CD4-positive, CD25-positive, alpha-beta regulatory T cell (primary cell): ENCODE data around the gene LHX4. TPM values are rescaled to one million over a fixed set of nuclear protein-coding genes. Genes with fewer than 3 reads are reported as not detected.

Source experiments
- ATAC-seq, 2 donors: fragments of 150-1000 bp; cut with Tn5 transposase; one replicate each; pipeline ENCODE4 v1.10.0; 2021; ENCODE audit warnings: low read depth in 2 of 2, moderate number of reproducible peaks in 2 of 2, moderate library complexity in 1 of 2
- DNase-seq, 3 donors: peaks; one replicate each; pipeline versions ENCODE4 v3.0.0 to v3.0.0-alpha.2; 2012 to 2022; ENCODE audit warnings: mixed read lengths in 1 of 3
- H3K27ac ChIP-seq: one replicate; pipeline ENCODE4 v1.7.0; 2013; ENCODE audit warnings: mild to moderate bottlenecking, low read length; ENCODE audit not compliant: insufficient read depth, poor library complexity, severe bottlenecking
- H3K27me3 ChIP-seq: one replicate; pipeline ENCODE4 v1.7.0; 2013; ENCODE audit warnings: low read length; ENCODE audit not compliant: control insufficient read depth, insufficient read depth
- H3K36me3 ChIP-seq: one replicate; pipeline ENCODE4 v1.7.0; 2013; ENCODE audit warnings: mild to moderate bottlenecking, low read length, moderate library complexity; ENCODE audit not compliant: control insufficient read depth, insufficient read depth
- H3K4me1 ChIP-seq: 2 replicates; pipeline ENCODE4 v1.7.0; 2013; ENCODE audit warnings: mild to moderate bottlenecking, low read length; ENCODE audit not compliant: insufficient read depth, control insufficient read depth, poor library complexity, severe bottlenecking
- H3K4me3 ChIP-seq: one replicate; pipeline ENCODE4 v1.7.0; 2013; ENCODE audit warnings: low read depth, mild to moderate bottlenecking, low read length, moderate library complexity
- H3K9me3 ChIP-seq, 2 experiments: 1 replicate in 1 of 2; 2 replicates in 1 of 2; pipeline ENCODE4 v1.7.0; 2013; ENCODE audit warnings: low read length in 2 of 2, mild to moderate bottlenecking in 1 of 2, moderate library complexity in 1 of 2; ENCODE audit not compliant: control insufficient read depth in 2 of 2
- H3K27ac Mint-ChIP-seq, 3 donors: one replicate each; pipeline ENCODE4 v1.8.0; 2020 to 2022; ENCODE audit warnings: mild to moderate bottlenecking in 3 of 3, mixed read lengths in 3 of 3, moderate library complexity in 2 of 3
- H3K27me3 Mint-ChIP-seq: one replicate; pipeline ENCODE4 v1.8.0; 2022; ENCODE audit warnings: mild to moderate bottlenecking, mixed read lengths
- H3K36me3 Mint-ChIP-seq: one replicate; pipeline ENCODE4 v1.8.0; 2020; ENCODE audit warnings: mixed read lengths
- H3K4me1 Mint-ChIP-seq, 4 donors: one replicate each; pipeline ENCODE4 v1.8.0; 2020 to 2022; ENCODE audit warnings: mixed read lengths in 4 of 4, mild to moderate bottlenecking in 1 of 4
- H3K4me3 Mint-ChIP-seq, 4 donors: one replicate each; pipeline ENCODE4 v1.8.0; 2020 to 2022; ENCODE audit warnings: mild to moderate bottlenecking in 4 of 4, mixed read lengths in 4 of 4, moderate library complexity in 3 of 4
- H3K9me3 Mint-ChIP-seq, 7 donors: one replicate each; pipeline ENCODE4 v1.8.0; 2020 to 2022; ENCODE audit warnings: mixed read lengths in 7 of 7, mild to moderate bottlenecking in 3 of 7, moderate library complexity in 2 of 7
- polyA plus RNA-seq, 4 donors: library from polyadenylated mRNA; unstranded; fragments of 300-500 nt; fragmentation: Illumina TruSeq; gene quantifications; one replicate each; pipeline ENCODE4 v1.2.3, GENCODE V29; 2021
- total RNA-seq: library from RNA; stranded (reverse); gene quantifications from one replicate; pipeline ENCODE4 v1.2.3, GENCODE V29; 2022

Gene LHX4
- total and polyA plus RNA-seq, 5 donors from 2014 or later = 0.17 to 0.32 (median 0.28) TPM; not detected in 1

DNA sequence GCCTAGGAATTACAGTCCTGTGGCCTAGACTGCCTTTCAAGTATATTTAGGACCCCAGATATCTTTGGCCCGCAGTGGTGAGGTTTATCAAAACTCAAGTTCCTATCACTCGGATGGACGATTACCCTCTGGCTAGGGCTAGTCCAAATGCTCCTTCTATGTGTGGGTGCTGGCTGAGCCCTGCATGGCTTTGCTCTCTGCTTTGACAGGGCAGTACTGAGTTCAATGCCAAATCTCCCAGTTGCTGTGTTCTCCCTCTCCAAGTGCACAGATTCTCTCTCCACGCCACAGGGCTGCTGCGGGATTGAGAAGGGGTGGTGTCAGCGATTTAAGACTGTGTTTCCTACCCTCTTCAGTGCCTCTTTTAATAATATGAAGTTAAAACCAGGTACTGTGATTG is 97.0 kb downstream of the LHX4 start:
- Mint-ChIP-seq H3K4me1 (peaks cover 0 to 4% (median 0%) of the 10 kb centered on the region in 4 donors), H3K4me3 (peak overlapping the region in 1 of 4 donors; percentile 64), H3K27me3 (no peaks in the 10 kb centered on the region), H3K36me3 (peaks cover 14% of the 10 kb centered on the region), H3K27ac (no peak overlapping the region), H3K9me3 (peaks cover 0 to 9% (median 5%) of the 10 kb centered on the region in 7 donors)
- no peaks in the 10 kb centered on the region for H3K27me3 ChIP-seq
- no peaks in the 10 kb centered on the region for H3K36me3 ChIP-seq
- peaks cover under 1 to 5% of the 10 kb centered on the region in 2 experiments for H3K9me3 ChIP-seq
- ATAC-seq (no peak), DNase-seq (no peak)
- no peak overlapping the region for H3K27ac ChIP-seq
- no peak overlapping the region for H3K4me3 ChIP-seq
- H3K4me1 ChIP-seq = no peaks in the 10 kb centered on the region

Other genes starting within 250 kb of the LHX4 start
- 19.9 TPM for gene QSOX1, start 75.4 kb upstream of the LHX4 start, total RNA-seq
- 10 to 100 TPM in 2 of 4 donors, 1 to 10 TPM in 2; 8.4 to 12.0 (median 10.3) TPM for gene QSOX1, start 75.4 kb upstream of the LHX4 start, polyA plus RNA-seq